Brain microvascular endothelial cell (primary cell): ENCODE results near the gene INSL3.

Experiments used
- DNase-seq: peaks from one replicate; pipeline ENCODE4 v3.0.0-alpha.2; 2020
- H3K27ac ChIP-seq: fragments of 250-450 bp; sonication (Bioruptor Pico); 2 replicates; pipeline ENCODE4 v1.5.1; 2020; ENCODE audit warnings: mild to moderate bottlenecking, moderate library complexity
- H3K27me3 ChIP-seq: fragments of 250-450 bp; sonication (Bioruptor Pico); replicated peaks from 2 replicates; pipeline ENCODE4 v1.5.1; 2020; ENCODE audit warnings: mild to moderate bottlenecking
- H3K36me3 ChIP-seq: fragments of 250-450 bp; sonication (Bioruptor Pico); replicated peaks from 2 replicates; pipeline ENCODE4 v1.5.1; 2020; ENCODE audit warnings: mild to moderate bottlenecking
- H3K4me3 ChIP-seq: 2 replicates; pipeline ENCODE4 v1.5.1; 2011; ENCODE audit warnings: low read depth, mild to moderate bottlenecking, control low read depth, low read length, moderate library complexity
- CTCF ChIP-seq: IDR thresholded peaks from 2 replicates; pipeline ENCODE4 v1.5.1; 2011; ENCODE audit warnings: low read depth, mild to moderate bottlenecking, moderate library complexity, low read length, control low read depth, inconsistent platforms; ENCODE audit errors: missing control alignments
- in situ Hi-C: cut with HindIII; loops from 2 replicates; pipeline ENCODE4 v1.10.0; 2017; ENCODE audit warnings: low sequenced_read_pairs, low pct_ligation_motif_present

INSL3 gene

DNA sequence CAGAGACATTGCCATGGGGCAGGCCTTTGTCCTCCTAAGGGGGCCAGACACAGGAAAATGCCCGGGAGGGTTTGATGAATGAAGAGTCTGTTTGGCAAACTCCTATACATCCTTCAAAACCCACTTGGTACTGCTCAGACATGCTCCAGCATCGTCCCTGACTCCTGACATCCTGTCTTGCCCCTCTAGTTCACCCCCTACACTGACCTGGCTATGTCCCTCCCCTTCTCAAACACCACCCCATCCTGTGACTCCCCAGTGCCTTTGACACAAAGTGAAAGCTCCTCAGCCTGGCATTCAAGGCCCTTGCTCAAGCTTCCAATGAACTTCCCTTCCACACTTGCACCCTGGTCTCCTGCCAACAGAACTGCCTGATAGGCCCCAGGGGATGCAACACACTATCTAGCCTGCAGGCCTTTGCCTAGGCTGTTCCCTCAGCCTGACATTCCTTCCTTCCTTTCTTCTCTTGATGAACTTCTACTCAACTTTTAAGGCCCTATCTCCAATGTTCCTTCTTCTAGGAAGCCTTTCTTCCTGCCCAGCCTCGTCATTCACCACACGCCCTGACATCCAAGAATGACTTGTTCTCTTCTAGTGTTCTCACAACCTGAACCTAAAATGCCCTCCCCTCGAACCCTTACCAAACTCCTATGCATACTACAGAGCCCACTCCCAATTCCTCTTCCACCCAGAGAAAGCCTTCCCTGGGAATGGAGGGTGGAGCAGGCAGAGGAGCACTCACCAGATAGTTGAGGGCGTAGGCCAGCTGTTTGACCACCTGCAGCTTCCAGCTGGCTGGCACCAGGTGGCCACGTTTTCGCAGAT lies 14.1 kb upstream of the INSL3 start:
- TF ChIP-seq CTCF, result no peak
- Histone ChIP-seq H3K4me3 (no peak overlapping the region), H3K27me3 (no peaks in the 10 kb centered on the region), H3K36me3 (no peaks in the 10 kb centered on the region), H3K27ac (no peak overlapping the region)
- in situ Hi-C loops, result no loop called here
- DNase-seq, result no peak

- in situ Hi-C loops, result no loop called here
- Histone ChIP-seq H3K36me3 (no peaks in the 10 kb centered on the region), H3K4me3 (no peak overlapping the region), H3K27me3 (no peaks in the 10 kb centered on the region), H3K27ac (no peak overlapping the region)
- no peak for DNase-seq
- peak; percentile 43 for TF ChIP-seq CTCF
Observed at GRCh38 chr19:17834350-17835181, 13.2 kb upstream of the INSL3 start.

DNA sequence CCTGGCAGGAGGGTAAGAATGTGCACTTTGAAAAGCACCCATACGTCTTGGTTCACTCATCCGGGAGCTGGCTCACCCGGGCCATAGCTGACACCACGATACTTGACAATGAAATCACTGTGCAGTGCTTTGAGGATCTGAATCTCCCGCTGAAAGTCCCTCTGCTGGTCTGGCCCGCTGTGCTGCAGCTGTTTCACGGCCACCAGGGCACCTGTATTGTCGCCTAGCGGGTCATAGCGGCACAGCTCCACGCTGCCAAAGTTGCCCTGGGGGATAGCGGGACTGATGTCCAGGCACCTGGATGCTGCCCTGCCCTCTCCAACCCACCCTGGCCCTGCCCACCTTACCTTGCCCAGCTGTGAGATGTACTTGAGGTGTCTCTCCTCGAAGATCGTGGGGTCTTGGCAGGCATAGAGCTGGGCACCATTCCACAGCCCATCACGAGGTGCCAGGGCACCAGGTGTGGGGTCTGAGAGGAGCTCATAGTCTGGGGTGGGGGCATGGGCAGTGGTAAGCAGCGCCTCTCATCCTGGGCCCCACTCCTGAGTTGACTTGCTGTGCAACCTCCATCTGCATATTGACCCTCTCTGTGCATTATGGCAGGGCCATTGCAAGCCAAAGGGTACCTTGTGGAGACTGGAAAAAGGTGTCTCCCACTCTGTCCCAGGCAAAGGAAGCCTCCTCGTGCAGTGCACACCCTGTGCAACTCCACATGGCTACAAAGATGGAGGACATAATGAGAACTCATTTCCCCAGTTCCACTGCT lies 11.3 kb upstream of the INSL3 start:
- no peak for DNase-seq
- in situ Hi-C loops, result no loop called here
- Histone ChIP-seq H3K27ac (no peak overlapping the region), H3K36me3 (no peaks in the 10 kb centered on the region), H3K4me3 (no peak overlapping the region), H3K27me3 (no peaks in the 10 kb centered on the region)
- TF ChIP-seq CTCF, result no peak

- no peaks in the 10 kb centered on the region for H3K36me3 ChIP-seq
- no peak for DNase-seq
- H3K27ac ChIP-seq, result no peak overlapping the region
- in situ Hi-C loops, result no loop called here
- H3K27me3 ChIP-seq, result no peaks in the 10 kb centered on the region
- peak overlapping the region; percentile 36 for H3K4me3 ChIP-seq
- no peak for TF ChIP-seq CTCF
Observed at GRCh38 chr19:17831419-17831888, 10.1 kb upstream of the INSL3 start.

DNA sequence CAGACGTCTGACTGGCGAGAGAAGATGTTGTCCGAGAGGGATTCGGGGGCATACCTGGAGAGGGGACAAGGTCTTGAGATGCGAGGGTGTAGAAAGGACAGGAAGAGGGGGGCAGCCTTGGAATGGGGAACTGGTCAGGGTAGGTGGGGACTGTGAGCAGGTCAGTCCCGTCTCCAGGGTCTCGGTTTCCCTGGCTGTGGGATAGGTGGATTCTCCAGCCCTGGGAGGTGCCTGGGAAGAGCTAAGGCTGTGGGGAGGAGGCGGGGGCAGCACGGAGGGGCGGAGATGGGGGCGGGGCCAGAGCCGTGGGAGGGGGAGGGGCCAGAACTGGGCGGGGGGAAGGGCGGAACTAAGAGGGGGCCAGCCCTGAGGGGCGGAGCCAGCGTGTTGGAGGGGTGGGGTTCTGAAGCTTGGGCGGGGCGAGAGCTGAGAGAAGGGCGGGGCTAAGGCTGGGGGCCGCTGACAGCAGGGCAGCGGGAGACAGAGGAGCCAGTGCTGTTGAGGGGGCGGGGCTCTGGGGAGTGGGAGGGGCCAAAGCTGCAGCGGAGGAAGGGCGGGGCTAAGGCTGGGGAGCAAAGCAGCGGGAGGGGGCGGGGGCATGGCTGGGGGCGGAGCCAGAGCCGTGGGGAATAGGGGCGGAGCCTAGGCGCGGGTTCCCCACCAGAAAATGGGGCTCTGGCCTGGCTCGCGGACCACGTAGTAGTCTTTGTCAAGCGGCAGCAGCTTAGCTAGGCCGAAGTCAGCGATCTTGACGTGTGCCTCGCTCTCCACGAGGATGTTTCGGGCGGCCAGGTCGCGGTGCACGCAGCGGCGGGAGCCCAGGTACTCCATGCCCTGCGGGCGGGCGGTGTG lies 9.5 kb upstream of the INSL3 start:
- Histone ChIP-seq H3K36me3 (no peaks in the 10 kb centered on the region), H3K27me3 (no peaks in the 10 kb centered on the region), H3K4me3 (peak overlapping the region; percentile 36), H3K27ac (no peak overlapping the region)
- TF ChIP-seq CTCF, result no peak
- peak; percentile 81 for DNase-seq
- in situ Hi-C loops, result no loop called here
